WERI-Rb-1 (cell line): ENCODE measurements around the gene OR6J1.

Experiments
- DNase-seq: peaks from one replicate; pipeline ENCODE4 v3.0.0-alpha.2; 2020
- H3K27ac ChIP-seq: fragments of 250-450 bp; sonication (Bioruptor Pico); 2 replicates; pipeline ENCODE4 v1.5.1; 2020; ENCODE audit warnings: mild to moderate bottlenecking, moderate library complexity
- H3K27me3 ChIP-seq: fragments of 250-450 bp; sonication (Bioruptor Pico); 2 replicates; pipeline ENCODE4 v1.5.1; 2021; ENCODE audit warnings: mild to moderate bottlenecking, low read depth, moderate library complexity; ENCODE audit not compliant: insufficient read depth, severe bottlenecking
- H3K36me3 ChIP-seq: fragments of 250-450 bp; sonication (Bioruptor Pico); 2 replicates; pipeline ENCODE4 v1.5.1; 2020; ENCODE audit warnings: mild to moderate bottlenecking, moderate library complexity
- H3K4me3 ChIP-seq: 2 replicates; pipeline ENCODE4 v1.5.1; 2011; ENCODE audit warnings: low read depth, mild to moderate bottlenecking, control low read depth, low read length
- H3K9me3 ChIP-seq: fragments of 250-450 bp; sonication (Bioruptor Pico); 2 replicates; pipeline ENCODE4 v1.5.1; 2021; ENCODE audit warnings: mild to moderate bottlenecking, moderate library complexity; ENCODE audit not compliant: severe bottlenecking
- TF ChIP-seq, protein P1 (sequence below): IDR thresholded peaks from 2 replicates; pipeline ENCODE4 v1.5.1; 2011; ENCODE audit warnings: low read depth, mild to moderate bottlenecking, control low read depth, inconsistent platforms, low read length

Gene OR6J1

DNA sequence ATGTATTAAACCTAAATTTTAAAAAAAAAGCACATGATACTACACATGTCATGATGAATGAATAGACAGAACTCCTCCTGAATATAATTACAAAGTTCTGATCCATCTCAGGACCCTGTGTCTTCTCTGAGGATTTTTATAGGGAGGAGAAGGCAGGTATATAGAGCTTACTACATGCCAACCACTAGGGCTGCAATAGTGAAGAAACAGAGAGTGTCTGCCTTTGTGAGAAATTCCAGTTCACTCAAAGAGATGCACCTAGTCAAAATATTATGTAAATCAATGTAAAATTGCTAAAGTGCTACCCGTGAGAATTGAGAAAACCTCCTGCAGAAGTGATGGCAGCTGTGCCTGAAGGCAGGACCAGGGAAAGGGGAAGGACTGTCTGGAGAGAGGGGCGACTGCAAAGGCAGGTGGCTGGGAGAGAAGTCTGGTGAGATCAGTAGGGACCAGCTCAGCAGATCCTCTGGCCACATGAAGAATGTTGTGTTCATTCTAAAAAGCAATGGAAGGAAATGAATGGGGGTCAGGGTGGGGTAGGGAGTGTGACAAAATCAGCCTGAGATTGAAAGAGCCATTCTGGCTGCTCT lies 31.0 kb downstream of the OR6J1 start:
- DNase-seq: no peak
- peaks cover 28% of the 10 kb centered on the region for H3K36me3 ChIP-seq
- no peaks in the 10 kb centered on the region for H3K27me3 ChIP-seq
- H3K27ac ChIP-seq: no peak overlapping the region
- H3K4me3 ChIP-seq: no peak overlapping the region
- no peaks in the 10 kb centered on the region for H3K9me3 ChIP-seq
- TF ChIP-seq, protein P1, sequence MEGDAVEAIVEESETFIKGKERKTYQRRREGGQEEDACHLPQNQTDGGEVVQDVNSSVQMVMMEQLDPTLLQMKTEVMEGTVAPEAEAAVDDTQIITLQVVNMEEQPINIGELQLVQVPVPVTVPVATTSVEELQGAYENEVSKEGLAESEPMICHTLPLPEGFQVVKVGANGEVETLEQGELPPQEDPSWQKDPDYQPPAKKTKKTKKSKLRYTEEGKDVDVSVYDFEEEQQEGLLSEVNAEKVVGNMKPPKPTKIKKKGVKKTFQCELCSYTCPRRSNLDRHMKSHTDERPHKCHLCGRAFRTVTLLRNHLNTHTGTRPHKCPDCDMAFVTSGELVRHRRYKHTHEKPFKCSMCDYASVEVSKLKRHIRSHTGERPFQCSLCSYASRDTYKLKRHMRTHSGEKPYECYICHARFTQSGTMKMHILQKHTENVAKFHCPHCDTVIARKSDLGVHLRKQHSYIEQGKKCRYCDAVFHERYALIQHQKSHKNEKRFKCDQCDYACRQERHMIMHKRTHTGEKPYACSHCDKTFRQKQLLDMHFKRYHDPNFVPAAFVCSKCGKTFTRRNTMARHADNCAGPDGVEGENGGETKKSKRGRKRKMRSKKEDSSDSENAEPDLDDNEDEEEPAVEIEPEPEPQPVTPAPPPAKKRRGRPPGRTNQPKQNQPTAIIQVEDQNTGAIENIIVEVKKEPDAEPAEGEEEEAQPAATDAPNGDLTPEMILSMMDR: peak; percentile 13; the same call in 1 of the 2 replicates

DNA sequence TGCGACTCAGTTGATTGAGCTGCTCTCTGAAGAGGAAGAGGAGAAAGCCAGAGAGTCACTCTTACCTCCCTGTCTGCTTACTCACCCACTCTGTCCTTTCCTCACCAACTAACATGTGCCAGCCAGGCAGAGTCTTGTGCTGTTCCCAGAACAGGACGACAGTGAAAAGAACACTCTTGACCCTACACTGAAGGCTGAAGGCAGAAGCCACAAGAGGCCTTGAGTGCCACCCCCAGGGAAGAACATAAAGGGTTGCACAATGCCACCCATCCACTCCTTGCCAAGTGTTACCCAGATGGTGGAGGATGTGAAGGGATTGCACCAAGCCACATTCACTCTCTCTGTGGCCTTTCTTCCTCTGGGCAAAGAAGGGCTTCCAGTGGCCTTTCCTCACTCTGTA lies 33.2 kb downstream of the OR6J1 start:
- Histone ChIP-seq H3K36me3 (peaks cover 46% of the 10 kb centered on the region), H3K4me3 (no peak overlapping the region), H3K27ac (peak overlapping the region; percentile 48), H3K9me3 (no peaks in the 10 kb centered on the region), H3K27me3 (no peaks in the 10 kb centered on the region)
- DNase-seq: no peak
- TF ChIP-seq, protein P1: no peak

DNA sequence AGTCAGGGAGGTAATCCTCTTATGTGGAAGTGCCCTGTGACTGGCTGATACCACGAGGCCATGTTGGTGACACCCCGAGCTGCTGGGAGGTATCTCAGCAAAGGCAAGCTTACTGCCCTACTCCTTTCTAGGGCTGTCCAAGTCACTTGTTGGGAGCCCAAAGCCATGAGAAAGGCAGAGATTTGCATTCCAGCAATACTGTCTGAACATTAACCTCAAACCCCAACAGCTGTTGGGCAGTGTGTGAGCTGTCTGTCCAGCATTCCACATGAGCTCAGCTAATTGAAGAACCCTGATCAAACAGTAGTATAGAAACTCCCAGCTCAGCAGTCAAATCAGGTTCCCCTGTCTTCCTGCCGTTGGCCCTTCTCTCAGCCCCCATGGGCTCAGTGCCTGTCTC lies 36.9 kb downstream of the OR6J1 start:
- H3K27me3 ChIP-seq: no peaks in the 10 kb centered on the region
- no peak overlapping the region for H3K27ac ChIP-seq
- H3K36me3 ChIP-seq: peaks cover 72% of the 10 kb centered on the region
- no peak for DNase-seq
- TF ChIP-seq, protein P1: no peak
- H3K9me3 ChIP-seq: no peaks in the 10 kb centered on the region
- H3K4me3 ChIP-seq: no peak overlapping the region

DNA sequence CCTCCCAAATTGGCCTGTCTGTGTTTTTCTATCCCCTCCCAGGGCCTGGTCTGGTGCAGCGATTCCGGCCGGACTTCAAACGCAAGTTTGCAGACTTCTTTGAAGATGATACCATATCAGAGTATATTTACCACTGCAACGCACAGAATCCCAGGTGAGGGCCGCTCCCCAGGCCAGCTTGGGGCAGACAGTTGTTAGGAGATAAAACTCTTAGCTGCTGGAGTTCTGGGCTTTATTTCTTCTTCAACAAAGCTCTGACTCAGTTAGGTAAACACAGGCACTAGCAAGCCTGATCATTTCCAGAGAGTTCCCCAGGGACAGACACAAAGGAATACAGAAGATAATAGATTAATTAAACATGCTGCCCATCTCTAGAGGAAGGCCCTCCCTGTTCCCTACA lies 37.8 kb downstream of the OR6J1 start:
- Histone ChIP-seq H3K27ac (no peak overlapping the region), H3K4me3 (no peak overlapping the region), H3K27me3 (no peaks in the 10 kb centered on the region), H3K9me3 (no peaks in the 10 kb centered on the region), H3K36me3 (peaks cover 79% of the 10 kb centered on the region)
- TF ChIP-seq, protein P1: no peak
- no peak for DNase-seq

DNA sequence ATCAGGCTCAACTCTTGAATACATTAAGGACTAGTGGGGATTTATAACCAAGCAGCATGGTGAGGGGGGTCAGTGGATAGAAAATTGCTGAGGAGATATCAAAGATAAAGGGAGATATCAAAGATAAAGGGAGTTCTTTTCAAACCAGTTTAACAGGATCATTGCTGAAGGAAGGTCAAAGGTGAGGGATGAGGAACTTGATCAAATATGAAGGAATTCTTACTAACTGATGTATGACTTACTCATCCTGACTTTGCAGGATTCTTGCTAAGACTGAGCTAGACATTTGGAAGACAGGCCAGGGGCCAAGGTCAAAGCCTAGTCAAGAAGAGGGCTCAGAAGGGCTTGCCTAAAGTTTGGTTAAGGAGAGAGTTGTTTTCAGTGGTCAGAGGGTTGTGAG lies 41.3 kb downstream of the OR6J1 start:
- TF ChIP-seq, protein P1: no peak
- no peaks in the 10 kb centered on the region for H3K9me3 ChIP-seq
- H3K36me3 ChIP-seq: peaks cover 51% of the 10 kb centered on the region
- DNase-seq: no peak
- no peaks in the 10 kb centered on the region for H3K27me3 ChIP-seq
- no peak overlapping the region for H3K27ac ChIP-seq
- no peak overlapping the region for H3K4me3 ChIP-seq

DNA sequence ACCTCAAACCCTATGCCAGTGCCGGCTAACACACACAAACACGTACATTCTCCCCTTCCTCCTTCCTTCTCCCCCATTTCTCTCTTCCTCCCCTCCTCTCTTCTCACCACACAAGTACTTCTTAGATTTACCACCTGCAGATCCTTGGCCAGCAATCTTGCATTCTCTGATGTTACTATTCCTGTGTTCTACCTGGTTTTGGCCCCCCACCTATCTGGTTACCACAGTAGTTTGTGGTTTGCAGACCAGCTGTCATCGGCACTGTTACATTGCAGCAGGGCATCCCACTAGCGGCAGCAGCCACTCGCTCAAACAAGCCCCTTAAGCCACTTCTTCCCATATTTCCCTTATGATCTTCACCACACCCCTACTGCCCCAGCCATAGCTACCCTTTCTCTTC lies 42.2 kb downstream of the OR6J1 start:
- no peak overlapping the region for H3K4me3 ChIP-seq
- H3K27ac ChIP-seq: no peak overlapping the region
- TF ChIP-seq, protein P1: no peak
- no peaks in the 10 kb centered on the region for H3K9me3 ChIP-seq
- peaks cover 42% of the 10 kb centered on the region for H3K36me3 ChIP-seq
- no peak for DNase-seq
- H3K27me3 ChIP-seq: no peaks in the 10 kb centered on the region
